Panc1 (cell line): ENCODE measurements around the gene PLCE1.

Source experiments
- POLR2AphosphoS5 ChIP-seq: IDR thresholded peaks from 2 replicates; pipeline ENCODE4 v1.6.1; 2012; ENCODE audit warnings: mild to moderate bottlenecking, low read depth, low read length, moderate library complexity
- TF ChIP-seq, protein P1 (sequence below): fragments of 450-650 bp; IDR thresholded peaks from 2 replicates; pipeline ENCODE4 v1.5.1; 2017; ENCODE audit warnings: mild to moderate bottlenecking

DNA sequence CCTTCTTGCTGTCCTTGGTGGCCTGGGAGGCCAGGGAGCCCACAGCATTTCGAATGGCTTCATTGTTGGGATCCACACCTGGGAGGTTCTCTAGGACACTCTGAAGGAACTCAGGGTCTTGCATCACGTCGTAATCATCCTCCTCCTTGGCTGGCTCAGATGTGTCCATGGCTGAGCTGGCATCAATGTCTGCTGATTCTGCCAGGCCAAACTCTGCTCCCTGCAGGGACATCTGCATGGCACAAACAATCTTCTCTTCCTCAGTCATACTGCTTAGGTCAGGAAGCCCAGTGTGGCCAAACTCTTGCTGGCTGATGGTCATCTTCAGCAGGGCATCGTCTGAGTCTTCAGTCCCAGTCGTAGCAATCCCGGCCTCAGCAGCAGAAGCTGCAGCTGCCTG, 34.9 kb upstream of the PLCE1 start:
- TF ChIP-seq, protein P1, sequence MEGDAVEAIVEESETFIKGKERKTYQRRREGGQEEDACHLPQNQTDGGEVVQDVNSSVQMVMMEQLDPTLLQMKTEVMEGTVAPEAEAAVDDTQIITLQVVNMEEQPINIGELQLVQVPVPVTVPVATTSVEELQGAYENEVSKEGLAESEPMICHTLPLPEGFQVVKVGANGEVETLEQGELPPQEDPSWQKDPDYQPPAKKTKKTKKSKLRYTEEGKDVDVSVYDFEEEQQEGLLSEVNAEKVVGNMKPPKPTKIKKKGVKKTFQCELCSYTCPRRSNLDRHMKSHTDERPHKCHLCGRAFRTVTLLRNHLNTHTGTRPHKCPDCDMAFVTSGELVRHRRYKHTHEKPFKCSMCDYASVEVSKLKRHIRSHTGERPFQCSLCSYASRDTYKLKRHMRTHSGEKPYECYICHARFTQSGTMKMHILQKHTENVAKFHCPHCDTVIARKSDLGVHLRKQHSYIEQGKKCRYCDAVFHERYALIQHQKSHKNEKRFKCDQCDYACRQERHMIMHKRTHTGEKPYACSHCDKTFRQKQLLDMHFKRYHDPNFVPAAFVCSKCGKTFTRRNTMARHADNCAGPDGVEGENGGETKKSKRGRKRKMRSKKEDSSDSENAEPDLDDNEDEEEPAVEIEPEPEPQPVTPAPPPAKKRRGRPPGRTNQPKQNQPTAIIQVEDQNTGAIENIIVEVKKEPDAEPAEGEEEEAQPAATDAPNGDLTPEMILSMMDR = no peak
- TF ChIP-seq POLR2AphosphoS5 = no peak
